A549 treated with GW870086 at 1 μM for 4 hours (cell line): ENCODE measurements around the gene GCSH. TPM values are rescaled to one million over a fixed set of nuclear protein-coding genes. Genes with fewer than 3 reads are reported as not detected.

Experiments used
- total RNA-seq: library from RNA; stranded (reverse); fragments of 200-300 nt; extraction: Qiagen RNA extraction; gene quantifications from 5 replicates; pipeline ENCODE4 v1.2.3, GENCODE V29; 2022; ENCODE audit warnings: low read depth

GCSH gene
- total RNA-seq: 51.5 to 67.4 TPM (median 61.9 TPM) in 5 replicates

GRCh38 chr16:81095953-81096714 is at the start of gene GCSH:
TSS of gene GCSH (minus strand) at chr16:81096395. CDS start at chr16:81096278, 117 bp downstream.

DNA sequence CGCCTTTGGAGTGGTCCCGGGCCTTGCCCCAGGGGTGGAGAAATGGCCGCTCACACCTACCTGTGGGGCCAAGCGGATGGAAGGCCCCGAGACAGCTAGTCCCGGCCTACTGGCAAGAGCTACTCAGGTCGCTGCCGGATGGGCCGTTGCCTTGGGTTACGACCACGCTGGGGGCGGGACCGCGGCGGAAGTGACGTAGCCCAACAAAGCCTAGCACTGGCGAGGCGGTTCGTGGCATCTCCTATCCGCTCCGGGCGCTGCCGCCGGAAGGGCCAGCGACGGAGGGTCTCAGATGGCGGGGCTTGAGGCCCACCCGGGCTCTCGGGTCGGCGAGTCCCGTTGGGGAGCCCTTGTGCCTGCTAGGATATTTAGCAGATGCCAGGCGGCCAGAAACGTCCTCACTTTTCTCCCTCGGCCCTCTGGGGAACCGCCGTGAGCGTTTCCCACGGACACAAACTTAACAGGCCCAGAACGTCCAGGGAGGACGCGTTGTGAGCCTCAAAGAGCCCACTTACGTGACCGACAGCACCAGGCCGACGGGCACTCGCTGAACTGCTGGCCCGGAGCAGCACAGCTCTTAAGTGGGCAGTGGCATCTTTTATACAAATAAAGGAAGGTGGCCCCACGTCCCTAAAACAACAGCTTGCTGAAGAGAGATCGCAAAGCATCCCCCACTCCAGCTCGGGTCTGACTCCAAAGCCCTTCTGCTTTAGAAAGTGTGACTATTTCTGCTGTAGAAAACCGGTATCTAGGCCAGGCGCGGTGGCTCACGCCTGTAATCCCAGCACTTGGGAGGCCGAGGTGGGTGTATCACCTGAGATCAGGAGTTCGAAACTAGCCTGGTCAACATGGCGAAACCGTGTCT is 18.9 kb downstream of the GCSH start, which contains the start of gene C16orf46:
C16orf46 (minus strand) TSS at position 163 of the 865 bp plus-strand sequence. CDS start 13,283 bp downstream, outside the sequence.

GRCh38 chr16:81035398-81035974 is 60.7 kb downstream of the GCSH start, which contains the start of gene ATMIN:
TSS of gene ATMIN (plus strand) at chr16:81035842. CDS start at chr16:81035871, 29 bp downstream.

Other genes starting within 250 kb of the GCSH start
- 121 to 136 TPM (median 130 TPM) in 5 replicates for gene CMC2, start 89.5 kb downstream of the GCSH start, total RNA-seq
- 61.4 to 111 TPM (median 67.5 TPM) in 5 replicates for gene CENPN, start 89.2 kb downstream of the GCSH start, total RNA-seq
- 28.8 to 35.1 TPM (median 33.4 TPM) in 5 replicates for gene ATMIN, start 60.6 kb downstream of the GCSH start, total RNA-seq
- gene C16orf46, start 19.2 kb downstream of the GCSH start, total RNA-seq: 0.41 to 1.5 TPM (median 1.1 TPM) in 5 replicates
- 0.81 to 1.1 TPM (median 1.1 TPM) in 5 replicates for gene BCO1, start 142.3 kb upstream of the GCSH start, total RNA-seq
- gene GAN, start 218.6 kb upstream of the GCSH start, total RNA-seq: 2.2 to 3.1 TPM (median 2.7 TPM) in 5 replicates